Endothelial cell (in vitro differentiated cells): ENCODE data around the gene QSOX1. TPM values are rescaled to one million over a fixed set of nuclear protein-coding genes. Genes with fewer than 3 reads are reported as not detected.

Experiments used
- DNase-seq: peaks from one replicate; pipeline ENCODE4 v3.0.0; 2021; ENCODE audit warnings: low spot score
- H3K27ac Mint-ChIP-seq: one replicate; pipeline ENCODE4 v1.8.0; 2021; ENCODE audit warnings: mixed read lengths, inconsistent platforms; ENCODE audit not compliant: unreplicated experiment
- H3K27me3 Mint-ChIP-seq: one replicate; pipeline ENCODE4 v1.8.0; 2021; ENCODE audit warnings: mild to moderate bottlenecking, moderate library complexity, mixed read lengths, inconsistent platforms; ENCODE audit not compliant: unreplicated experiment
- H3K36me3 Mint-ChIP-seq: one replicate; pipeline ENCODE4 v1.8.0; 2021; ENCODE audit warnings: mild to moderate bottlenecking, low read depth, mixed read lengths, inconsistent platforms; ENCODE audit not compliant: unreplicated experiment
- H3K4me1 Mint-ChIP-seq: one replicate; pipeline ENCODE4 v1.8.0; 2021; ENCODE audit warnings: mild to moderate bottlenecking, mixed read lengths, inconsistent platforms; ENCODE audit not compliant: unreplicated experiment
- H3K4me3 Mint-ChIP-seq: one replicate; pipeline ENCODE4 v1.8.0; 2021; ENCODE audit warnings: mild to moderate bottlenecking, mixed read lengths, inconsistent platforms; ENCODE audit not compliant: unreplicated experiment
- H3K9me3 Mint-ChIP-seq: one replicate; pipeline ENCODE4 v1.8.0; 2021; ENCODE audit warnings: mixed read lengths, inconsistent platforms; ENCODE audit not compliant: unreplicated experiment
- total RNA-seq: library from RNA; stranded (reverse); fragmentation: NEBNext Ultra II Directional; extraction: Animal tissue kit (Norgen Biotek cat#: 25700); gene quantifications from one replicate; pipeline ENCODE4 v1.2.1, GENCODE V29; 2021; ENCODE audit not compliant: unreplicated experiment
- TF ChIP-seq, protein P1 (sequence below): fragments of 200-600 bp; sonication (generic); IDR thresholded peaks from one replicate; pipeline ENCODE4 v1.5.0; 2021; ENCODE audit warnings: antibody characterized with exemption; ENCODE audit not compliant: unreplicated experiment

Gene QSOX1
- total RNA-seq, 1 donor from 2014 or later: 199 TPM

DNA sequence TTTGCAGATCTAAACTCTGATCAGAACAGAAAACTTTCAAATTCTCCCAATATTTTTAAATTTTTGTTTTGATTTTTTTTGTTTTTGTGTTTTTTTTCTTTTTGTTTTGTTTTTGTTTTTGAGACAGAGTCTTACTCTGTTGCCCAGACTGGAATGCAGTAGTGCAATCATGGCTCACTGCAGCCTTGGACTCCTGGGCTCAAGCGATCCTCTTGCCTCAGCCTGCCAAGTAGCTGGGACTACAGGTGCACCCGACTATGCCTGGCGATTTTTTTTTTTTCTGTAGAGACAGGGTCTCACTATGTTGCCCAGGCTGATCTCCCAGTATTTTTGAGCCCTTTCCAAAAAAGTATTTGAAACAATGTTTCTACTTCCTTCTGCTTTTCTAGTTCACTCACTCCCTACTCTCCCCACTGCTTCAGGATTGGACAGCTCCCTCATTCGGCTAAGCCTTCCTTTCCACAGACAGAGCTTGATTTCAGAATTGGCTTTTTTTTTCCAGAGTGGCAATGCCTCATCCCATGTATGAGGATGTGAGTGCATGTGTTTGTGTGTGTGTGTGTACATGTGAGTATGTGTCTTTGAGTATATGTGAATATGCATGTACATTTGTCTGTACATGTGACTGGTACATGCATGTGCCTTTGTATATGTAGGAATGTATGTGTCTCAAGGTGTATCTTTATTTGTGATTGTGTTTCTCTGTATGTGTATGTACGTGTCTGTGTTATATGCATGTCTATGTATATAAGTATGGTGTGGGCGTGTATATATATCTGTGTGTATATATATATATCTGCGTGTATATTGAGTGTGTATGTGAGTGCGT is 87.3 kb downstream of the QSOX1 start:
- DNase-seq: no peak
- Mint-ChIP-seq H3K4me3 (no peak overlapping the region), H3K27ac (no peak overlapping the region), H3K36me3 (no peaks in the 10 kb centered on the region), H3K4me1 (peaks cover 10% of the 10 kb centered on the region), H3K27me3 (peaks cover 8% of the 10 kb centered on the region), H3K9me3 (no peaks in the 10 kb centered on the region)
- TF ChIP-seq, protein P1, sequence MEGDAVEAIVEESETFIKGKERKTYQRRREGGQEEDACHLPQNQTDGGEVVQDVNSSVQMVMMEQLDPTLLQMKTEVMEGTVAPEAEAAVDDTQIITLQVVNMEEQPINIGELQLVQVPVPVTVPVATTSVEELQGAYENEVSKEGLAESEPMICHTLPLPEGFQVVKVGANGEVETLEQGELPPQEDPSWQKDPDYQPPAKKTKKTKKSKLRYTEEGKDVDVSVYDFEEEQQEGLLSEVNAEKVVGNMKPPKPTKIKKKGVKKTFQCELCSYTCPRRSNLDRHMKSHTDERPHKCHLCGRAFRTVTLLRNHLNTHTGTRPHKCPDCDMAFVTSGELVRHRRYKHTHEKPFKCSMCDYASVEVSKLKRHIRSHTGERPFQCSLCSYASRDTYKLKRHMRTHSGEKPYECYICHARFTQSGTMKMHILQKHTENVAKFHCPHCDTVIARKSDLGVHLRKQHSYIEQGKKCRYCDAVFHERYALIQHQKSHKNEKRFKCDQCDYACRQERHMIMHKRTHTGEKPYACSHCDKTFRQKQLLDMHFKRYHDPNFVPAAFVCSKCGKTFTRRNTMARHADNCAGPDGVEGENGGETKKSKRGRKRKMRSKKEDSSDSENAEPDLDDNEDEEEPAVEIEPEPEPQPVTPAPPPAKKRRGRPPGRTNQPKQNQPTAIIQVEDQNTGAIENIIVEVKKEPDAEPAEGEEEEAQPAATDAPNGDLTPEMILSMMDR: no peak

DNA sequence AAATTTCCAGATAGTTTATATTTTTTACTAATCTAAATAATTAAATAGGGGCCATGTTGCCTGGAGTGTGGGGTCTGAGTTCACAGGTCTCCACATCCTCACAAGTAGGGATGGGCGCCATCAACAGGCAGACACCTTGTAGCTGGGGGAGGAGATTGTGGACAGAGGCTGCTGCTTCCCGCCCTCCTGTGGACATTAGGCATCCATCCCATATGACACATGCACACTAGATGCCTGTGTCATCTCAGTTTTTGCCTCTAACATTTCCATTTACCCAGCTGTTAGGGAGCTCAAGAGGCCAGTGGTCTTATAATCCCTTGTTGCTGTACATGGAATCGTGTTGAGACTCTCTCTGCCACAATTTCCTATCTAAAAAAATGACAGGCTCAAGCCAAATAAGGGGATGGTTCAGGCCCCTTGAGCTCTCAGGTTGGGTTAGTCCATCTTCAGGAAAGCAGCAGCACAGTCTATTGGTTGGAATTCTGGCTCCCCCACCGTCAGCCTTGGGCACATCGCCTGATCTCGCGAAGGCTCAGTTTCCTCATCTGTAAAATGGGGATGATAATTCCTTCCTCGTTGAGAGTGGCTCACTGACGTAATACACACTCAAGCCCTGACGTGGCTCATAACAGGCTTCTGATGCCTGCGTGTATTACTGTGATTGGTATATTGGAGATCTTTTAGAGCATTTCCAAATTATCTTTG is 89.0 kb downstream of the QSOX1 start:
- Mint-ChIP-seq H3K9me3 (no peaks in the 10 kb centered on the region), H3K4me3 (no peak overlapping the region), H3K36me3 (no peaks in the 10 kb centered on the region), H3K4me1 (peaks cover 24% of the 10 kb centered on the region), H3K27ac (no peak overlapping the region), H3K27me3 (peaks cover 1% of the 10 kb centered on the region)
- TF ChIP-seq, protein P1: no peak
- no peak for DNase-seq

GRCh38 chr1:180244840-180245239 is 90.2 kb downstream of the QSOX1 start:
- H3K4me3 Mint-ChIP-seq: no peak overlapping the region
- no peaks in the 10 kb centered on the region for H3K9me3 Mint-ChIP-seq
- peaks cover 3% of the 10 kb centered on the region for H3K36me3 Mint-ChIP-seq
- H3K27me3 Mint-ChIP-seq: peaks cover 5% of the 10 kb centered on the region
- TF ChIP-seq, protein P1: no peak
- H3K27ac Mint-ChIP-seq: no peak overlapping the region
- no peak for DNase-seq
- H3K4me1 Mint-ChIP-seq: peaks cover 35% of the 10 kb centered on the region

DNA sequence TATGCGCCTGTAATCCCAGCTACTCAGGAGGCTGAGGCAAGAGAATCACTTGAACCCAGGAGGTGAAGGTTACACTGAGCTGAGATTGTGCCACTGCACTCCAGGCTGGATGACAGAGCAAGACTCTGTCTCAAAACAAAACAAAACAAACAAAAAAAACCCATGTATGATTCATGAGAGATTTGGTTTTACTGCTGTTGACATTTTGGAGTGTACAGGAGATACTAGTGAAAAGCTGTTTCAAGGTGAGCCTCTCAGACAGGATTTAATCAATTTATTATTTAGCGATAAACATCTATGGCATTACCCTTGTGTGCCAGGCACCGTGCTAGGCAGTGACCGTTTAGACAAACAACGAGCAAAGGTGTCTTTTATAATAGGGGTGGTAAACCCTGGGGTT is 91.9 kb downstream of the QSOX1 start:
- peaks cover 8% of the 10 kb centered on the region for H3K27me3 Mint-ChIP-seq
- H3K4me3 Mint-ChIP-seq: no peak overlapping the region
- H3K27ac Mint-ChIP-seq: no peak overlapping the region
- no peak for DNase-seq
- H3K4me1 Mint-ChIP-seq: peaks cover 52% of the 10 kb centered on the region
- H3K36me3 Mint-ChIP-seq: peaks cover 10% of the 10 kb centered on the region
- TF ChIP-seq, protein P1: no peak
- H3K9me3 Mint-ChIP-seq: no peaks in the 10 kb centered on the region

DNA sequence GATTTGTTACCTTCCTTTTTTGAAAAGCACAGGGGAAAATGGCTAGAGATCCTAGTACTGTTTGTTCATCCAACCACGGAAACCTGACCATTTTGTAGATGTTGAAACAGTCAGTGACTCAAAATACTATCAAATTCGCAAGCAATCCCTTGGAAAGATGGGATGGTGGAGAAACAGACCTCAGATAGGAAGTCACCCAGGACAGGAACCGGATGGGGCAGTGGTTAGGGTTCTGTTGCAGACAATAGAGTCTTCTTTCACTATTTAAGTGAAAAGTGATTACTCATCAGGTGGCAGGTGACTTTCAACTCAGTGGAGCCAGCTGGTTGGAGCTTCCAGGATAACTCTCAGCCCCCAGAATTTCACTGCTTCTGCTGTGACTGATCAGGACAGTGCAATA is 92.4 kb downstream of the QSOX1 start:
- Mint-ChIP-seq H3K27ac (no peak overlapping the region), H3K4me1 (peaks cover 57% of the 10 kb centered on the region)
- no peak for DNase-seq

More for the DNA sequence above, 92.4 kb downstream of the QSOX1 start:
- H3K4me3 Mint-ChIP-seq: peak overlapping the region; percentile 42
- no peaks in the 10 kb centered on the region for H3K9me3 Mint-ChIP-seq
- TF ChIP-seq, protein P1: no peak
- H3K27me3 Mint-ChIP-seq: peaks cover 8% of the 10 kb centered on the region
- peaks cover 11% of the 10 kb centered on the region for H3K36me3 Mint-ChIP-seq
